ENCODE measurements around the gene ATG9B. TPM values are rescaled to one million over a fixed set of nuclear protein-coding genes. Genes with fewer than 3 reads are reported as not detected.

ATG9B gene
- total and polyA plus RNA-seq, 9 of the 15 experiments (the other 6 are each of a cell fraction or from before 2014, with no cell fraction given): 0.29 to 8.0 (median 2.1) TPM

GRCh38 chr7:150974468-150975391, 49.6 kb downstream of the ATG9B start (continued):
- TF ChIP-seq TAF1 (IDR thresholded peaks at IDR 0.05; ENCODE audit: control insufficient read depth, extremely low read depth, insufficient read depth, low read length, severe bottlenecking) (peak; percentile 69), LARP7 (IDR thresholded peaks at IDR 0.05) (no peak), TFAP4 (CRISPR knock-in tag; IDR thresholded peaks at IDR 0.05; ENCODE audit: borderline replicate concordance) (peak; percentile 81), NR2F6 (CRISPR knock-in tag; IDR thresholded peaks at IDR 0.05) (no peak), TCF7 (IDR thresholded peaks at IDR 0.05; ENCODE audit: borderline replicate concordance) (no peak), RBFOX2 (IDR thresholded peaks at IDR 0.05; ENCODE audit: low read depth, low read length) (peak; percentile 85), SIN3B (IDR thresholded peaks at IDR 0.05; ENCODE audit: low read depth) (peak; percentile 46; the same call in 1 of the 2 replicates), BRD4 (IDR thresholded peaks at IDR 0.05) (0 out of 2 replicates have a peak, but pooled peaks have one; percentile 47), NCOA2 (IDR thresholded peaks at IDR 0.05; ENCODE audit: partially characterized antibody in 2 of 2) (no peak), PPARD (CRISPR knock-in tag; IDR thresholded peaks at IDR 0.05) (no peak), NR1H2 (CRISPR knock-in tag; IDR thresholded peaks at IDR 0.05) (0 out of 2 replicates have a peak, but pooled peaks have one; percentile 85), FOS (IDR thresholded peaks at IDR 0.05; ENCODE audit: extremely low read depth, insufficient read length) (no peak), HNRNPLL (IDR thresholded peaks at IDR 0.05; ENCODE audit: low read depth, low read length, poor library complexity, severe bottlenecking) (peak; percentile 98), L3MBTL2 (IDR thresholded peaks at IDR 0.05) (peak; percentile 71), SMARCA5 (IDR thresholded peaks at IDR 0.05) (no peak), CBX3 (IDR thresholded peaks at IDR 0.05; ENCODE audit: borderline replicate concordance in 1 of 2, low read length in 2 of 2) (peak in 1 of 2 experiments; percentile 67; a peak in 1 of 3 replicates), MCM3 (IDR thresholded peaks at IDR 0.05) (no peak), E2F3 (CRISPR knock-in tag; IDR thresholded peaks at IDR 0.05) (peak; percentile 22; the same call in 1 of the 2 replicates), PCBP1 (IDR thresholded peaks at IDR 0.05; ENCODE audit: low read depth, low read length, poor library complexity, severe bottlenecking) (peak; percentile 84), SUPT5H (IDR thresholded peaks at IDR 0.05) (peak; percentile 74), FOXP1 (CRISPR knock-in tag; IDR thresholded peaks at IDR 0.05) (0 out of 2 replicates have a peak, but pooled peaks have one; percentile 54), HDAC6 (IDR thresholded peaks at IDR 0.05; ENCODE audit: low read depth, low read length) (0 out of 2 replicates have a peak, but pooled peaks have one; percentile 6), ZSCAN29 (IDR thresholded peaks at IDR 0.05) (peak; percentile 52; the same call in 1 of the 2 replicates), ZFP91 (CRISPR knock-in tag; IDR thresholded peaks at IDR 0.05) (0 out of 2 replicates have a peak, but pooled peaks have one; percentile 62), MTA3 (IDR thresholded peaks at IDR 0.05; ENCODE audit: borderline replicate concordance) (peak; percentile 96), RAD21 (CRISPR knock-in tag; conservative IDR thresholded peaks at IDR 0.05 in 1 of 2, IDR thresholded peaks at IDR 0.05 in 1 of 2) (peak; percentile 32 to 42; a peak in 2 of 4 replicates)
